H1 (cell line): ENCODE data around the gene CACNA2D3. TPM values are rescaled to one million over a fixed set of nuclear protein-coding genes. Genes with fewer than 3 reads are reported as not detected.

Source experiments
- CTCF ChIA-PET: fragments of 300-600 bp; sonication (Branson Sonifier 250); formaldehyde crosslinking; loops from one replicate; lab custom pipeline; 2021; ENCODE audit not compliant: partially characterized antibody; lab: Charles Lee
- POLR2A ChIA-PET: fragments of 300-600 bp; sonication (Branson Sonifier 250); formaldehyde crosslinking; loops from one replicate; lab custom pipeline; 2021; ENCODE audit warnings: inconsistent platforms; ENCODE audit not compliant: partially characterized antibody; lab: Charles Lee
- DNase-seq, 2 experiments: peaks; one replicate each; pipeline versions ENCODE4 v3.0.0 to v3.0.0-alpha.2; 2010 to 2022; ENCODE audit warnings: low spot score in 2 of 2, low read depth in 1 of 2, mixed read lengths in 1 of 2
- FAIRE-seq: peaks from 2 replicates; lab custom pipeline; 2011; peaks lifted over from hg19 to GRCh38; lab: Jason Lieb, UNC
- H2AFZ ChIP-seq: 2 replicates; pipeline ENCODE4 v1.8.1; 2012; ENCODE audit warnings: low read length, inconsistent platforms
- H2AK5ac ChIP-seq: 2 replicates; pipeline ENCODE4 v1.6.1; 2013; ENCODE audit warnings: low read depth, low read length
- H2BK120ac ChIP-seq: replicated peaks from 2 replicates; pipeline ENCODE3; 2013; ENCODE audit warnings: low read depth, low read length, inconsistent platforms
- H2BK12ac ChIP-seq: 2 replicates; pipeline ENCODE4 v1.6.1; 2013; ENCODE audit warnings: low read depth, low read length
- H2BK15ac ChIP-seq: 2 replicates; pipeline ENCODE4 v1.6.1; 2013; ENCODE audit warnings: low read length
- H2BK20ac ChIP-seq: 2 replicates; pipeline ENCODE4 v1.6.1; 2013; ENCODE audit warnings: low read length
- H2BK5ac ChIP-seq: 2 replicates; pipeline ENCODE4 v1.6.1; 2013; ENCODE audit warnings: low read depth, low read length
- H3K14ac ChIP-seq: 2 replicates; pipeline ENCODE4 v1.6.1; 2013; ENCODE audit warnings: inconsistent platforms; ENCODE audit not compliant: insufficient read length
- H3K18ac ChIP-seq: 2 replicates; pipeline ENCODE4 v1.6.1; 2013; ENCODE audit warnings: low read length; ENCODE audit errors: extremely low read depth
- H3K23ac ChIP-seq: 2 replicates; pipeline ENCODE4 v1.6.1; 2013; ENCODE audit warnings: inconsistent platforms; ENCODE audit not compliant: insufficient read length
- H3K23me2 ChIP-seq: 2 replicates; pipeline ENCODE4 v1.6.1; 2013; ENCODE audit warnings: low read depth, low read length
- H3K27ac ChIP-seq: 2 replicates; pipeline ENCODE4 v1.6.1; 2011; ENCODE audit warnings: low read depth, low read length, inconsistent platforms
- H3K27me3 ChIP-seq, 4 experiments: replicated peaks in 1 of 4; 1 replicate in 1 of 4; 2 replicates in 3 of 4; pipeline versions ENCODE4 v1.6.1 to v1.8.1; 2011 to 2013; ENCODE audit warnings: low read length in 3 of 4, mild to moderate bottlenecking in 3 of 4, inconsistent platforms in 2 of 4, mixed read lengths in 2 of 4, moderate library complexity in 1 of 4; ENCODE audit not compliant: control insufficient read depth in 3 of 4, insufficient read depth in 3 of 4; ENCODE audit errors: extremely low read depth in 1 of 4
- H3K36me3 ChIP-seq, 4 experiments: 2 replicates each; pipeline versions ENCODE4 v1.6.1 to v1.8.1; 2011 to 2013; ENCODE audit warnings: mild to moderate bottlenecking in 4 of 4, low read length in 3 of 4, moderate library complexity in 2 of 4, control low read depth in 1 of 4, inconsistent platforms in 1 of 4; ENCODE audit not compliant: insufficient read depth in 4 of 4, control insufficient read depth in 2 of 4
- H3K4ac ChIP-seq: replicated peaks from 2 replicates; pipeline ENCODE3; 2013; ENCODE audit warnings: low read length, low read depth, mixed read lengths, inconsistent platforms; ENCODE audit not compliant: insufficient read length
- H3K4me1 ChIP-seq, 4 experiments: replicated peaks in 1 of 4; 1 replicate in 1 of 4; 2 replicates in 3 of 4; pipeline versions ENCODE4 v1.6.1 to v1.8.1; 2011 to 2013; ENCODE audit warnings: low read length in 3 of 4, inconsistent platforms in 2 of 4, mixed read lengths in 1 of 4; ENCODE audit not compliant: insufficient read depth in 4 of 4, control insufficient read depth in 3 of 4
- H3K4me2 ChIP-seq, 2 experiments: 2 replicates each; pipeline versions ENCODE4 v1.6.1 to v1.8.1; 2011 to 2013; ENCODE audit warnings: low read depth in 2 of 2, low read length in 2 of 2, control low read depth in 1 of 2, inconsistent platforms in 1 of 2, mild to moderate bottlenecking in 1 of 2; ENCODE audit not compliant: insufficient read depth in 1 of 2
- H3K4me3 ChIP-seq, 4 experiments: fragments of 200-600, 300-600 bp in 1 of 4; sonication (generic), shearing (Covaris generic), sonication (Bioruptor Twin) in 1 of 4; 2 replicates each; pipeline versions ENCODE4 v1.5.1 to v1.8.1; 2011 to 2016; ENCODE audit warnings: low read length in 4 of 4, low read depth in 3 of 4, control low read depth in 2 of 4, inconsistent platforms in 2 of 4, mild to moderate bottlenecking in 2 of 4, mixed read lengths in 1 of 4, moderate library complexity in 1 of 4; ENCODE audit not compliant: insufficient read depth in 2 of 4; ENCODE audit errors: extremely low read depth in 1 of 4
- H3K56ac ChIP-seq: replicated peaks from 2 replicates; pipeline ENCODE3; 2013; ENCODE audit warnings: low read depth, mild to moderate bottlenecking, mixed read lengths, low read length, inconsistent platforms; ENCODE audit not compliant: insufficient read length
- H3K79me1 ChIP-seq: 2 replicates; pipeline ENCODE4 v1.6.1; 2013; ENCODE audit warnings: low read depth, low read length, control low read depth
- H3K79me2 ChIP-seq, 2 experiments: 2 replicates each; pipeline versions ENCODE4 v1.6.1 to v1.8.1; 2012 to 2013; ENCODE audit warnings: low read length in 2 of 2, mild to moderate bottlenecking in 2 of 2, inconsistent platforms in 1 of 2; ENCODE audit not compliant: insufficient read depth in 2 of 2, control insufficient read depth in 1 of 2
- H3K9ac ChIP-seq, 4 experiments: replicated peaks in 1 of 4; 1 replicate in 1 of 4; 2 replicates in 3 of 4; pipeline versions ENCODE4 v1.6.1 to v1.8.1; 2011 to 2013; ENCODE audit warnings: low read depth in 3 of 4, low read length in 3 of 4, control low read depth in 2 of 4, mild to moderate bottlenecking in 2 of 4, moderate library complexity in 2 of 4, inconsistent platforms in 1 of 4; ENCODE audit errors: extremely low read depth in 1 of 4
- H3K9me3 ChIP-seq, 2 experiments: 2 replicates each; pipeline versions ENCODE4 v1.6.1 to v1.8.1; 2012 to 2013; ENCODE audit warnings: mild to moderate bottlenecking in 2 of 2, moderate library complexity in 2 of 2, control low read depth in 1 of 2, inconsistent platforms in 1 of 2, low read depth in 1 of 2, low read length in 1 of 2, mixed read lengths in 1 of 2; ENCODE audit not compliant: insufficient read depth in 2 of 2
- H4K20me1 ChIP-seq, 2 experiments: replicated peaks in 1 of 2; 2 replicates each; pipeline versions ENCODE3 to v1.8.1; 2011 to 2013; ENCODE audit warnings: inconsistent platforms in 2 of 2, low read length in 2 of 2, mild to moderate bottlenecking in 1 of 2; ENCODE audit not compliant: insufficient read depth in 2 of 2, control insufficient read depth in 1 of 2
- H4K5ac ChIP-seq: 2 replicates; pipeline ENCODE4 v1.6.1; 2013; ENCODE audit warnings: low read length, low read depth, mixed read lengths, inconsistent platforms; ENCODE audit not compliant: insufficient read length
- H4K8ac ChIP-seq: 2 replicates; pipeline ENCODE4 v1.8.0; 2013; ENCODE audit warnings: mild to moderate bottlenecking, moderate library complexity, low read length, inconsistent platforms; ENCODE audit not compliant: insufficient read depth; ENCODE audit errors: extremely low read depth
- H4K91ac ChIP-seq: replicated peaks from 2 replicates; pipeline ENCODE3; 2013; ENCODE audit warnings: low read length, mixed read lengths, inconsistent platforms; ENCODE audit not compliant: insufficient read length
- BRCA1 ChIP-seq: IDR thresholded peaks from 2 replicates; pipeline ENCODE4 v1.6.1; 2012; ENCODE audit warnings: low read depth, low read length, improper control_type of control experiment
- CHD2 ChIP-seq: IDR thresholded peaks from 2 replicates; pipeline ENCODE4 v1.6.1; 2012; ENCODE audit warnings: low read length, improper control_type of control experiment
- CTBP2 ChIP-seq: IDR thresholded peaks from 2 replicates; pipeline ENCODE4 v1.7.0; 2011; ENCODE audit warnings: borderline replicate concordance, mild to moderate bottlenecking, moderate library complexity, mixed read lengths, low read length; ENCODE audit not compliant: insufficient read depth, insufficient read length
- MAFK ChIP-seq: IDR thresholded peaks from 2 replicates; pipeline ENCODE4 v1.6.1; 2012; ENCODE audit warnings: low read depth, mild to moderate bottlenecking, improper control_type of control experiment, low read length
- SP4 ChIP-seq: IDR thresholded peaks from 2 replicates; pipeline ENCODE4 v1.6.1; 2012; ENCODE audit warnings: low read length, inconsistent platforms
- YY1 ChIP-seq: IDR thresholded peaks from 2 replicates; pipeline ENCODE4 v1.6.1; 2011; ENCODE audit warnings: low read depth, mild to moderate bottlenecking, low read length
- WGBS, 2 experiments: shearing (Covaris generic) in 1 of 2; methylation state at CpG; one replicate each; pipeline versions ENCODE4 v1.1.6 to v1.1.7; 2013 to 2015; ENCODE audit warnings: low lambda C conversion rate in 2 of 2, mixed read lengths in 2 of 2, inconsistent platforms in 1 of 2, low coverage in 1 of 2, missing lambda C conversion rate in 1 of 2; ENCODE audit not compliant: insufficient replicate concordance in 2 of 2, insufficient coverage in 1 of 2, insufficient read length in 1 of 2; ENCODE audit errors: extremely low coverage in 1 of 2, missing lambda C conversion rate in 1 of 2; 5-methylcytosine and 5-hydroxymethylcytosine counted together
- polyA plus RNA-seq, 7 experiments: library from polyadenylated mRNA; depleted of rRNA in 3 of 7; stranded (reverse) in 5 of 7; unstranded in 2 of 7; fragments of >200 nt in 5 of 7; fragments of 200-250 nt in 2 of 7; gene quantifications; 1 replicate in 5 of 7; 2 replicates in 1 of 7; 4 replicates in 1 of 7; pipeline versions ENCODE4 v1.2.1 to v1.2.3, GENCODE V29; 2011 to 2013; ENCODE audit warnings: missing spikeins in 2 of 7, mixed read lengths in 2 of 7
- total RNA-seq: library from RNA; stranded (reverse); fragmentation: NEBNext Ultra II Directional; extraction: Animal tissue kit (Norgen Biotek cat#: 25700); gene quantifications from 2 replicates; pipeline ENCODE4 v1.2.1, GENCODE V29; 2021

The CACNA2D3 gene
- total and polyA plus RNA-seq, 2 of the 8 experiments (the other 6 are each of a cell fraction or from before 2014, with no cell fraction given) = 1.5 to 1.8 TPM

DNA sequence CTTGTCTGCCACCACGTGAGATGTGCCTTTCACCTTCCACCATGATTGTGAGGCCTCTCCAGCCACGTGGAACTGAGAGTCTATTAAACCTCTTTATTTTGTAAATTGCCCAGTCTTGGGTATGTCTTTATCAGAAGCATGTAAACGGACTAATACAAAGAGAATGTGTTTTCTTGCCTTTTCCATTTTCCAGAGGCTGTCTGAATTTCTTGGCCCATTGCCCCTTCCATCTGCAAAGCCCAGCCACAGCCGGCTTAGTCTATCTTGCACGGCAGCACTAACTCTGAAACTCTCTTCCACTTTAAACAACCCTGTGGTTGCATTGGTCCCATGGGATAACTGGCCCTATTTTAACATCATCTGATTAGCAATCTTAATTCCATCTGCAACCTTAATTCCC lies 590.2 kb downstream of the CACNA2D3 start:
- Histone ChIP-seq H4K91ac (no peak overlapping the region), H3K4me3 (no peak overlapping the region), H2AFZ (no peak overlapping the region), H4K8ac (no peak overlapping the region), H2AK5ac (no peak overlapping the region), H3K36me3 (no peaks in the 10 kb centered on the region; a peak in 2 of 8 replicates), H2BK15ac (no peak overlapping the region), H3K4me1 (peaks cover 3 to 19% (median 13%) of the 10 kb centered on the region in 4 experiments; a peak in 6 of 7 replicates), H3K79me2 (no peaks in the 10 kb centered on the region), H3K18ac (no peak overlapping the region), H2BK20ac (no peak overlapping the region), H3K4me2 (no peak overlapping the region), H3K27ac (no peak overlapping the region), H2BK120ac (no peak overlapping the region), H3K56ac (no peak overlapping the region), H2BK12ac (no peak overlapping the region), H3K27me3 (no peaks in the 10 kb centered on the region), H3K23me2 (peaks cover 3% of the 10 kb centered on the region; the same call in 1 of the 2 replicates), H3K9me3 (no peaks in the 10 kb centered on the region), H3K9ac (no peak overlapping the region), H3K23ac (no peak overlapping the region), H3K4ac (no peak overlapping the region), H3K79me1 (peaks cover 3% of the 10 kb centered on the region; the same call in 1 of the 2 replicates), H3K14ac (no peak overlapping the region), H4K20me1 (peaks cover 0 to 2% of the 10 kb centered on the region in 2 experiments), H4K5ac (no peak overlapping the region), H2BK5ac (no peak overlapping the region)
- CTCF ChIA-PET = interaction anchor here (0.8 to 0.9 kb wide), 2 partner anchors 7 to 338 kb away, joined by 3 read pairs; no protein-coding TSS in a partner anchor
- POLR2A ChIA-PET = no interaction called here
- TF ChIP-seq BRCA1 (no peak), YY1 (no peak), MAFK (no peak), SP4 (no peak), CHD2 (no peak), CTBP2 (no peak)
- DNase-seq (no peak), FAIRE-seq (no peak)
- 87% methylated on average over 5 of the region's 5 CpGs; no CpG with 5 or more reads in 1 of the 2 experiments for WGBS, 2 experiments
